Measurements from ENCODE around the gene SHROOM4. TPM values are rescaled to one million over a fixed set of nuclear protein-coding genes. Genes with fewer than 3 reads are reported as not detected.
A peak's percentile ranks its signal among the peaks of the same experiment; 100 is the strongest.

SHROOM4 gene
- total and polyA plus RNA-seq, 4 donors = 0.62 to 2.3 (median 0.93) TPM

GRCh38 chrX:50691820-50692219 lies 122.2 kb downstream of the SHROOM4 start:
- Histone ChIP-seq H3K9me3 (ENCODE audit: control insufficient read depth in 4 of 4, low read length in 3 of 4) (no peaks in the 10 kb centered on the region), H3K9ac (ENCODE audit: low read depth in 1 of 2, low read length in 2 of 2) (no peak overlapping the region), H3K4me1 (ENCODE audit: control insufficient read depth in 4 of 4, insufficient read depth in 4 of 4, low read length in 3 of 4) (no peaks in the 10 kb centered on the region), H3K27me3 (ENCODE audit: control insufficient read depth in 4 of 4, insufficient read depth in 4 of 4, low read length in 3 of 4) (no peaks in the 10 kb centered on the region), H3K36me3 (ENCODE audit: control insufficient read depth in 4 of 4, insufficient read depth in 3 of 4, low read depth in 1 of 4, low read length in 3 of 4) (no peaks in the 10 kb centered on the region), H3K4me3 (ENCODE audit: low read depth in 1 of 3, low read length in 3 of 3) (no peak overlapping the region), H3K27ac (ENCODE audit: low read depth in 1 of 2, low read length in 2 of 2) (no peak overlapping the region)
- TF ChIP-seq RAD21 (IDR thresholded peaks at IDR 0.05) (peak; percentile 72 to 87), CTCF (IDR thresholded peaks at IDR 0.05; ENCODE audit: low read depth, low read length, missing input control) (peak; percentile 74), JUND (IDR thresholded peaks at IDR 0.05) (no peak), NR2F2 (IDR thresholded peaks at IDR 0.05) (no peak)
- TF ChIP-seq, protein P1, sequence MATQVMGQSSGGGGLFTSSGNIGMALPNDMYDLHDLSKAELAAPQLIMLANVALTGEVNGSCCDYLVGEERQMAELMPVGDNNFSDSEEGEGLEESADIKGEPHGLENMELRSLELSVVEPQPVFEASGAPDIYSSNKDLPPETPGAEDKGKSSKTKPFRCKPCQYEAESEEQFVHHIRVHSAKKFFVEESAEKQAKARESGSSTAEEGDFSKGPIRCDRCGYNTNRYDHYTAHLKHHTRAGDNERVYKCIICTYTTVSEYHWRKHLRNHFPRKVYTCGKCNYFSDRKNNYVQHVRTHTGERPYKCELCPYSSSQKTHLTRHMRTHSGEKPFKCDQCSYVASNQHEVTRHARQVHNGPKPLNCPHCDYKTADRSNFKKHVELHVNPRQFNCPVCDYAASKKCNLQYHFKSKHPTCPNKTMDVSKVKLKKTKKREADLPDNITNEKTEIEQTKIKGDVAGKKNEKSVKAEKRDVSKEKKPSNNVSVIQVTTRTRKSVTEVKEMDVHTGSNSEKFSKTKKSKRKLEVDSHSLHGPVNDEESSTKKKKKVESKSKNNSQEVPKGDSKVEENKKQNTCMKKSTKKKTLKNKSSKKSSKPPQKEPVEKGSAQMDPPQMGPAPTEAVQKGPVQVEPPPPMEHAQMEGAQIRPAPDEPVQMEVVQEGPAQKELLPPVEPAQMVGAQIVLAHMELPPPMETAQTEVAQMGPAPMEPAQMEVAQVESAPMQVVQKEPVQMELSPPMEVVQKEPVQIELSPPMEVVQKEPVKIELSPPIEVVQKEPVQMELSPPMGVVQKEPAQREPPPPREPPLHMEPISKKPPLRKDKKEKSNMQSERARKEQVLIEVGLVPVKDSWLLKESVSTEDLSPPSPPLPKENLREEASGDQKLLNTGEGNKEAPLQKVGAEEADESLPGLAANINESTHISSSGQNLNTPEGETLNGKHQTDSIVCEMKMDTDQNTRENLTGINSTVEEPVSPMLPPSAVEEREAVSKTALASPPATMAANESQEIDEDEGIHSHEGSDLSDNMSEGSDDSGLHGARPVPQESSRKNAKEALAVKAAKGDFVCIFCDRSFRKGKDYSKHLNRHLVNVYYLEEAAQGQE (IDR thresholded peaks at IDR 0.05) = no peak
- 26% methylated on average over 5 of the region's 5 CpGs for WGBS
- no peak for DNase-seq (ENCODE audit: low spot score)

GRCh38 chrX:50684871-50685270 lies 129.1 kb downstream of the SHROOM4 start:
- Histone ChIP-seq H3K36me3 (ENCODE audit: control insufficient read depth in 4 of 4, insufficient read depth in 3 of 4, low read depth in 1 of 4, low read length in 3 of 4) (no peaks in the 10 kb centered on the region), H3K9ac (ENCODE audit: low read depth in 1 of 2, low read length in 2 of 2) (no peak overlapping the region), H3K9me3 (ENCODE audit: control insufficient read depth in 4 of 4, low read length in 3 of 4) (no peaks in the 10 kb centered on the region), H3K4me1 (ENCODE audit: control insufficient read depth in 4 of 4, insufficient read depth in 4 of 4, low read length in 3 of 4) (peaks cover 0 to 5% (median 0%) of the 10 kb centered on the region in 4 donors), H3K27ac (ENCODE audit: low read depth in 1 of 2, low read length in 2 of 2) (no peak overlapping the region), H3K4me3 (ENCODE audit: low read depth in 1 of 3, low read length in 3 of 3) (no peak overlapping the region), H3K27me3 (ENCODE audit: control insufficient read depth in 4 of 4, insufficient read depth in 4 of 4, low read length in 3 of 4) (peaks cover 0 to 8% (median 0%) of the 10 kb centered on the region in 4 donors)
- DNase-seq (ENCODE audit: low spot score) = no peak
- 73% methylated on average over 2 of the region's 2 CpGs for WGBS
- TF ChIP-seq TAF1 (conservative IDR thresholded peaks at IDR 0.05) = no peak
- no peak for TF ChIP-seq HNF4A (conservative IDR thresholded peaks at IDR 0.05)
- no peak for TF ChIP-seq RAD21 (IDR thresholded peaks at IDR 0.05)
- TF ChIP-seq ATF3 (IDR thresholded peaks at IDR 0.05) = no peak
- no peak for TF ChIP-seq HNF4G (IDR thresholded peaks at IDR 0.05)
- no peak for TF ChIP-seq NR2F2 (IDR thresholded peaks at IDR 0.05)
- TF ChIP-seq JUND (IDR thresholded peaks at IDR 0.05) = no peak

GRCh38 chrX:50680990-50681389 lies 133.0 kb downstream of the SHROOM4 start:
- TF ChIP-seq NR2F2 (IDR thresholded peaks at IDR 0.05) (no peak), JUND (IDR thresholded peaks at IDR 0.05) (no peak), ATF3 (IDR thresholded peaks at IDR 0.05) (no peak), FOXA2 (IDR thresholded peaks at IDR 0.05) (no peak), CTCF (IDR thresholded peaks at IDR 0.05; ENCODE audit: low read depth, low read length, missing input control) (peak; percentile 17), HNF4A (conservative IDR thresholded peaks at IDR 0.05) (no peak), SP1 (IDR thresholded peaks at IDR 0.05) (no peak), FOXA1 (IDR thresholded peaks at IDR 0.05) (no peak), RAD21 (IDR thresholded peaks at IDR 0.05) (peak in 1 of 2 donors; percentile 58), HNF4G (IDR thresholded peaks at IDR 0.05) (no peak)
- Histone ChIP-seq H3K9ac (ENCODE audit: low read depth in 1 of 2, low read length in 2 of 2) (no peak overlapping the region), H3K9me3 (ENCODE audit: control insufficient read depth in 4 of 4, low read length in 3 of 4) (no peaks in the 10 kb centered on the region), H3K27me3 (ENCODE audit: control insufficient read depth in 4 of 4, insufficient read depth in 4 of 4, low read length in 3 of 4) (peaks cover 0 to 12% (median 0%) of the 10 kb centered on the region in 4 donors), H3K4me3 (ENCODE audit: low read depth in 1 of 3, low read length in 3 of 3) (no peak overlapping the region), H3K36me3 (ENCODE audit: control insufficient read depth in 4 of 4, insufficient read depth in 3 of 4, low read depth in 1 of 4, low read length in 3 of 4) (no peaks in the 10 kb centered on the region), H3K27ac (ENCODE audit: low read depth in 1 of 2, low read length in 2 of 2) (no peak overlapping the region), H3K4me1 (ENCODE audit: control insufficient read depth in 4 of 4, insufficient read depth in 4 of 4, low read length in 3 of 4) (peaks cover 0 to 5% (median 0%) of the 10 kb centered on the region in 4 donors)
- WGBS = 53% methylated on average over 2 of the region's 2 CpGs
- no peak for DNase-seq (ENCODE audit: low spot score)

All from liver (tissue), 9 donors.